ENCODE results near the gene FAM24A. TPM values are rescaled to one million over a fixed set of nuclear protein-coding genes. Genes with fewer than 3 reads are reported as not detected.
"Not testable (repeated sequence)": the region's sequence is repeated elsewhere in the genome, so short reads cannot be mapped to it uniquely, and the experiment has no call there.

The FAM24A gene
- total RNA-seq = not detected

DNA sequence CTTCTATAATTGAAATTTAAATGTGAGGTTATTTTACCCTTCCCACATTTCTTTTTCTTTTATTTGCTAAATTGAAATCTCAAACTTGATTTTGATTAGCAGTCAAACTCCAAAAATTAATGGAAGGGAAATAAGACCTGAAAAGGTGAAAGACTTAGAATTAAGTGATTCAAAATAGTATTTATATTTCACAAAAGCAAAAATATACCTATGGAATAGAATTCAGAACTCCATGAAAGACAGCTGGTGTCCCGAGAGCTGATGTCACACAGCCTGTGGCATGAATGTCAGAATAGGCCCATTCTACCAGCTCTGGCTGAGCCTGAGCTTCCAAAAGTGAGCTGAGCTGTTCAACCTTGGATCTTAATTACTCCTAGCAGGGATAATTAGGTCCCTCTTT lies at the start of gene FAM24A:
TSS of gene FAM24A (plus strand) at position 301 of the 400 bp plus-strand sequence. CDS start 1,025 bp downstream, outside the sequence.
- Mint-ChIP-seq H3K27me3 (peaks cover 10% of the 10 kb centered on the region), H3K36me3 (no peaks in the 10 kb centered on the region), H3K27ac (no peak within 1 kb of the TSS), H3K4me3 (no peak within 1 kb of the TSS), H3K4me1 (no peaks in the 10 kb centered on the region), H3K9me3 (peaks cover 1% of the 10 kb centered on the region)
- POLR2A ChIA-PET = no interaction called here
- DNase-seq (no peak), ATAC-seq (ENCODE audit: low read depth) (no peak)

DNA sequence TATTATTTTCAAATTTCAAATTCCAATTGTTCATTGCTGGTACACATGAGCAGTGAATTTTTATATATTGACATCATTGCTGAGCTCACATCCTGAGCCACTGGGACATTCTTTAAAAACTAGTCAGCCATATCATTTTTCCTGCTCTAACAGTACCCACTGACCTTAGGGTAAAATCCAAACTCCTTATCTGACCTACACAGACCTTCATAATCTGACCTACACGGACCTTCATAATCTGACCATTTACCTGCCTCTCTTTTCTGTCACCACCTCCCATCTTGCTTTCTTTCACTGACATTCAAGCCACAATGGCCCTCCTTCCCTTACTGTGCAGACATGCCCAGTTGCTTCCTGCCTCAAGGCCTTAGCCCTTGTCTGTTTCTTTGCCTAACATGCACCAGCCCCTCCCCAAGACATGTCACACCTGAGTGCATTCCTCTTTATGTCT lies 48.7 kb upstream of the FAM24A start:
- DNase-seq = no peak
- peaks cover 3% of the 10 kb centered on the region for H3K9me3 Mint-ChIP-seq
- H3K36me3 Mint-ChIP-seq = peaks cover 23% of the 10 kb centered on the region
- H3K27ac Mint-ChIP-seq = peak overlapping the region; percentile 35
- no peak for ATAC-seq (ENCODE audit: low read depth)
- H3K4me1 Mint-ChIP-seq = peaks cover 6% of the 10 kb centered on the region
- no peak overlapping the region for H3K4me3 Mint-ChIP-seq
- H3K27me3 Mint-ChIP-seq = no peaks in the 10 kb centered on the region
- POLR2A ChIA-PET = no interaction called here

GRCh38 chr10:122863216-122864193 lies 46.9 kb upstream of the FAM24A start:
- no peak overlapping the region for H3K4me3 Mint-ChIP-seq

DNA sequence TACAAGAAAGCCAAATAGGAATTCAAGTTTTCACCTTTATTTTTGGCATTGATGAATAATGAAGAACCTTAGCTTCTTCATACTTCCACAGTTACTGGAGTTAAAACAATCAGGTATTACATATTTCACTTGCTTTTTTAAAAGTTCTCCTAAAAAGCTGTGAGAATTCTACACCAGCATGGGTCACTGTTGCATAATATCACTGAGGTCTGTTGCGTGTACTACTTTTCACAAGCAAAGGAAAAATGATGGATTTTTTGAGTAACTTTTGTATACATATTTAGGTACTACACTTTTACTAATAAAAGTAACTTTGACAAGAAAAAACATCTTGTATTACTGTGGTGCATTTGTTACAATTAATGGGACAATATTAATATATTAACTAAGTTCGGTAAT lies 46.2 kb upstream of the FAM24A start:
- H3K4me1 Mint-ChIP-seq = peaks cover 6% of the 10 kb centered on the region
- DNase-seq (no peak), ATAC-seq (ENCODE audit: low read depth) (no peak)
- peaks cover 10% of the 10 kb centered on the region for H3K9me3 Mint-ChIP-seq
- no peak overlapping the region for H3K27ac Mint-ChIP-seq
- H3K4me3 Mint-ChIP-seq = no peak overlapping the region
- H3K27me3 Mint-ChIP-seq = no peaks in the 10 kb centered on the region
- peaks cover 24% of the 10 kb centered on the region for H3K36me3 Mint-ChIP-seq
- POLR2A ChIA-PET = no interaction called here

More at GRCh38 chr10:122863216-122864193, 46.9 kb upstream of the FAM24A start:
- no peak overlapping the region for H3K27ac Mint-ChIP-seq
- DNase-seq (no peak), ATAC-seq (ENCODE audit: low read depth) (no peak)
- no peaks in the 10 kb centered on the region for H3K27me3 Mint-ChIP-seq
- peaks cover 26% of the 10 kb centered on the region for H3K36me3 Mint-ChIP-seq
- H3K4me1 Mint-ChIP-seq = peaks cover 6% of the 10 kb centered on the region
- POLR2A ChIA-PET = no interaction called here
- peaks cover 7% of the 10 kb centered on the region for H3K9me3 Mint-ChIP-seq

- H3K9me3 Mint-ChIP-seq = peaks cover 13% of the 10 kb centered on the region
- no peaks in the 10 kb centered on the region for H3K27me3 Mint-ChIP-seq
- H3K27ac Mint-ChIP-seq = no peak overlapping the region
- H3K4me3 Mint-ChIP-seq = no peak overlapping the region
- POLR2A ChIA-PET = no interaction called here
- DNase-seq (no peak), ATAC-seq (ENCODE audit: low read depth) (no peak)
- H3K4me1 Mint-ChIP-seq = peaks cover 9% of the 10 kb centered on the region
- peaks cover 30% of the 10 kb centered on the region for H3K36me3 Mint-ChIP-seq
Observed at GRCh38 chr10:122864901-122865300, 45.5 kb upstream of the FAM24A start.

- H3K4me3 Mint-ChIP-seq; H3K27ac Mint-ChIP-seq; H3K4me1 Mint-ChIP-seq; ATAC-seq (ENCODE audit: low read depth); H3K27me3 Mint-ChIP-seq; DNase-seq: not testable (repeated sequence)
- H3K36me3 Mint-ChIP-seq = peaks cover 37% of the 10 kb centered on the region
- POLR2A ChIA-PET = interaction anchor here (1.2 kb wide), 1 partner anchor 11 kb away, joined by 3 read pairs; no protein-coding TSS in a partner anchor
- peaks cover 16% of the 10 kb centered on the region for H3K9me3 Mint-ChIP-seq
Observed at GRCh38 chr10:122866757-122867482, 43.5 kb upstream of the FAM24A start.

- H3K4me3 Mint-ChIP-seq; ATAC-seq (ENCODE audit: low read depth); H3K27me3 Mint-ChIP-seq; DNase-seq; POLR2A ChIA-PET; H3K4me1 Mint-ChIP-seq; H3K27ac Mint-ChIP-seq: not testable (repeated sequence)
- peaks cover 19% of the 10 kb centered on the region for H3K9me3 Mint-ChIP-seq
- H3K36me3 Mint-ChIP-seq = peaks cover 40% of the 10 kb centered on the region
Observed at GRCh38 chr10:122868768-122869167, 41.6 kb upstream of the FAM24A start.

GRCh38 chr10:122871947-122872346 lies 38.5 kb upstream of the FAM24A start:
- H3K27me3 Mint-ChIP-seq = not testable (repeated sequence)

GRCh38 chr10:122875843-122876466 lies 34.5 kb upstream of the FAM24A start:
- H3K4me1 Mint-ChIP-seq = peaks cover 38% of the 10 kb centered on the region
- POLR2A ChIA-PET = no interaction called here

More at GRCh38 chr10:122871947-122872346, 38.5 kb upstream of the FAM24A start:
- H3K4me3 Mint-ChIP-seq; H3K27ac Mint-ChIP-seq; POLR2A ChIA-PET; DNase-seq; ATAC-seq (ENCODE audit: low read depth): not testable (repeated sequence)
- Mint-ChIP-seq H3K4me1 (peaks cover 13% of the 10 kb centered on the region), H3K9me3 (peaks cover 15% of the 10 kb centered on the region), H3K36me3 (peaks cover 58% of the 10 kb centered on the region)

DNA sequence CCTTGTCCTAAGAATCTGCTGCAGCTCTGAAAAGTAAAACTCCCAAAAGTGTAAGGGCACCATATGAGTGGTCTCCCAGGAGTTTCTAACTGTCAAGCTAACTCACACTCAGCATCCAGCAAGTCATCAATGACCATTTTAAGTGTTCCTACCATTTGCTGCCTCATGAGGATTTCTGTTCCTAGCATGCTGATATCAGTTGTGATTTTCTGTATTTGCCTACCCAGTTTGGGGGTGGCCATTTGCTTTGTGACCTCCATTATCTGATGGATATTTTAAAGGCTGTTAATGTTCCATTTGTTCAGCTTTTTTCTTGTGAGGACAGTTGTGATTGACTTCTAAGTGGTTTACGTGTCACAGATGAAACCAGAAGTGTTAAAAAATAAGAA lies 33.9 kb upstream of the FAM24A start:
- POLR2A ChIA-PET = no interaction called here
- H3K4me1 Mint-ChIP-seq = peaks cover 40% of the 10 kb centered on the region
- no peak overlapping the region for H3K4me3 Mint-ChIP-seq
- no peak for ATAC-seq (ENCODE audit: low read depth)
- DNase-seq = no peak
- H3K9me3 Mint-ChIP-seq = peaks cover 4% of the 10 kb centered on the region
- peaks cover 55% of the 10 kb centered on the region for H3K36me3 Mint-ChIP-seq
- H3K27me3 Mint-ChIP-seq = no peaks in the 10 kb centered on the region
- no peak overlapping the region for H3K27ac Mint-ChIP-seq

More at GRCh38 chr10:122875843-122876466, 34.5 kb upstream of the FAM24A start:
- Mint-ChIP-seq H3K27ac (no peak overlapping the region), H3K36me3 (peaks cover 55% of the 10 kb centered on the region), H3K9me3 (peaks cover 4% of the 10 kb centered on the region), H3K27me3 (no peaks in the 10 kb centered on the region), H3K4me3 (no peak overlapping the region)
- ATAC-seq (ENCODE audit: low read depth) (no peak), DNase-seq (no peak)

DNA sequence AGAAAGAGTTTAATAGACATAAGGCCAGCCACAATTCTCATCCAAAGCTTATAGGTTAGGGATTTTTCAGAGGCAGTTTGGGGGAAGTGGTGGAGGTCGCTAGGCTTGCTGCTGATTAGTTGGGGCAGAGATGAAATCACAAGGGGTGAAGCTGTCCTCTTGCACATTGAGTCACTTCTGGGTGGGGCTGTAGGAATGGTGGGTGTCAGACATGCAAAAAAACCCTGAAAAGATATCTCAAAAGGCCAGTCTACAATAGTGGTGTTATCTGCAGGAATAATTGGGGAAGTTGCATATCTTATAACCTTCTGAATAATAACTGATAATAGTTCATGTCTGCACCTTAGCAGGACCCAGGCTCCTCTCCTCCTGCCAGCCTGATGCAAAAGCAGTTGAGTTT lies 33.1 kb upstream of the FAM24A start:
- POLR2A ChIA-PET = interaction anchor here (1.7 kb wide), 1 partner anchor 131 kb away, joined by 3 read pairs; no protein-coding TSS in a partner anchor
- DNase-seq = no peak
- Mint-ChIP-seq H3K27me3 (no peaks in the 10 kb centered on the region), H3K4me1 (peaks cover 40% of the 10 kb centered on the region), H3K36me3 (peaks cover 49% of the 10 kb centered on the region), H3K9me3 (peaks cover 2% of the 10 kb centered on the region), H3K4me3 (peak overlapping the region; percentile 91), H3K27ac (no peak overlapping the region)
- ATAC-seq (ENCODE audit: low read depth) = no peak

GRCh38 chr10:122878799-122879338 lies 31.5 kb upstream of the FAM24A start:
- Mint-ChIP-seq H3K27me3 (no peaks in the 10 kb centered on the region), H3K36me3 (peaks cover 49% of the 10 kb centered on the region), H3K9me3 (no peaks in the 10 kb centered on the region), H3K4me3 (peak overlapping the region; percentile 91), H3K4me1 (peaks cover 42% of the 10 kb centered on the region), H3K27ac (peak overlapping the region; percentile 94)
- DNase-seq (no peak), ATAC-seq (ENCODE audit: low read depth) (peak; percentile 5)
- POLR2A ChIA-PET = interaction anchor here (1.7 kb wide), 1 partner anchor 129 kb away, joined by 3 read pairs; no protein-coding TSS in a partner anchor
